Mesenchymal stem cell (in vitro differentiated cells and primary cell): ENCODE measurements around the gene DUOX2.

Experiments
- DNase-seq: peaks from one replicate; pipeline ENCODE4 v3.0.0-alpha.2; 2013
- H2AFZ ChIP-seq: one replicate; pipeline ENCODE4 v1.6.1; 2013; ENCODE audit warnings: low read depth, mild to moderate bottlenecking, control low read depth, inconsistent platforms, low read length, moderate library complexity
- H2AK5ac ChIP-seq: 2 replicates; pipeline ENCODE4 v1.6.1; 2013; ENCODE audit warnings: low read length, moderate library complexity, mild to moderate bottlenecking, inconsistent platforms; ENCODE audit not compliant: severe bottlenecking
- H2BK120ac ChIP-seq: one replicate; pipeline ENCODE4 v1.6.1; 2013; ENCODE audit warnings: low read depth, mild to moderate bottlenecking, inconsistent platforms, low read length, moderate library complexity
- H2BK12ac ChIP-seq, 2 experiments: one replicate each; pipeline ENCODE4 v1.6.1; 2013; ENCODE audit warnings: inconsistent platforms in 2 of 2, low read length in 2 of 2, mild to moderate bottlenecking in 2 of 2, moderate library complexity in 2 of 2, control low read depth in 1 of 2
- H2BK15ac ChIP-seq: one replicate; pipeline ENCODE4 v1.6.1; 2013; ENCODE audit warnings: mild to moderate bottlenecking, low read depth, inconsistent platforms; ENCODE audit not compliant: poor library complexity, severe bottlenecking
- H2BK5ac ChIP-seq: 2 replicates; pipeline ENCODE4 v1.6.1; 2013; ENCODE audit warnings: low read depth, mild to moderate bottlenecking, low read length, control low read depth, inconsistent platforms; ENCODE audit not compliant: poor library complexity, severe bottlenecking
- H3K14ac ChIP-seq, 2 experiments: one replicate each; pipeline ENCODE4 v1.6.1; 2013; ENCODE audit warnings: inconsistent platforms in 2 of 2, low read length in 2 of 2, control low read depth in 1 of 2, mild to moderate bottlenecking in 1 of 2, moderate library complexity in 1 of 2
- H3K18ac ChIP-seq, 2 experiments: one replicate each; pipeline ENCODE4 v1.6.1; 2013; ENCODE audit warnings: inconsistent platforms in 2 of 2, low read length in 2 of 2, control low read depth in 1 of 2, low read depth in 1 of 2, mild to moderate bottlenecking in 1 of 2
- H3K23ac ChIP-seq, 2 experiments: one replicate each; pipeline ENCODE4 v1.6.1; 2013; ENCODE audit warnings: inconsistent platforms in 2 of 2, low read length in 2 of 2, mild to moderate bottlenecking in 2 of 2, moderate library complexity in 2 of 2, control low read depth in 1 of 2
- H3K27ac ChIP-seq: 2 replicates; pipeline ENCODE4 v1.5.1; 2013; ENCODE audit warnings: mild to moderate bottlenecking, moderate library complexity, low read length, control low read depth, inconsistent platforms; ENCODE audit not compliant: poor library complexity, severe bottlenecking
- H3K27me3 ChIP-seq, 2 experiments: 2 replicates each; pipeline versions ENCODE4 v1.6.1 to v1.7.0; 2013; ENCODE audit warnings: low read length in 2 of 2, mild to moderate bottlenecking in 2 of 2, moderate library complexity in 2 of 2, control low read depth in 1 of 2, inconsistent platforms in 1 of 2; ENCODE audit not compliant: control insufficient read depth in 1 of 2, insufficient read depth in 1 of 2
- H3K36me3 ChIP-seq, 2 experiments: 2 replicates each; pipeline versions ENCODE4 v1.6.1 to v1.7.0; 2013; ENCODE audit warnings: low read length in 2 of 2, control low read depth in 1 of 2, inconsistent platforms in 1 of 2, low read depth in 1 of 2, mild to moderate bottlenecking in 1 of 2; ENCODE audit not compliant: insufficient read depth in 2 of 2, control insufficient read depth in 1 of 2
- H3K4ac ChIP-seq, 2 experiments: one replicate each; pipeline ENCODE4 v1.6.1; 2013; ENCODE audit warnings: inconsistent platforms in 2 of 2, low read length in 2 of 2, mild to moderate bottlenecking in 2 of 2, moderate library complexity in 2 of 2, control low read depth in 1 of 2, low read depth in 1 of 2
- H3K4me1 ChIP-seq: 2 replicates; pipeline ENCODE4 v1.6.1; 2013; ENCODE audit warnings: low read depth, low read length, control low read depth; ENCODE audit not compliant: control insufficient read depth, insufficient read depth
- H3K4me2 ChIP-seq: 2 replicates; pipeline ENCODE4 v1.6.1; 2013; ENCODE audit warnings: low read length, mild to moderate bottlenecking, inconsistent platforms; ENCODE audit not compliant: poor library complexity, severe bottlenecking
- H3K4me3 ChIP-seq, 2 experiments: 2 replicates each; pipeline versions ENCODE4 v1.5.1 to v1.7.0; 2013; ENCODE audit warnings: low read length in 2 of 2, mild to moderate bottlenecking in 2 of 2, control low read depth in 1 of 2, low read depth in 1 of 2; ENCODE audit not compliant: insufficient read depth in 1 of 2
- H3K79me1 ChIP-seq: replicated peaks from 2 replicates; pipeline ENCODE4 v1.6.1; 2013; ENCODE audit warnings: mild to moderate bottlenecking, control low read depth, low read length, inconsistent platforms; ENCODE audit not compliant: poor library complexity, severe bottlenecking
- H3K9ac ChIP-seq: 2 replicates; pipeline ENCODE4 v1.7.0; 2013; ENCODE audit warnings: mild to moderate bottlenecking, low read length, moderate library complexity
- H3K9me3 ChIP-seq: 2 replicates; pipeline ENCODE4 v1.7.0; 2013; ENCODE audit warnings: mild to moderate bottlenecking, low read length; ENCODE audit not compliant: control insufficient read depth
- H4K8ac ChIP-seq: one replicate; pipeline ENCODE4 v1.6.1; 2013; ENCODE audit warnings: inconsistent platforms, mild to moderate bottlenecking, low read length, moderate library complexity
- H4K91ac ChIP-seq: one replicate; pipeline ENCODE4 v1.6.1; 2013; ENCODE audit warnings: mild to moderate bottlenecking, low read length, inconsistent platforms
- WGBS: methylation state at CpG from one replicate; pipeline ENCODE4 v1.1.7; 2013; ENCODE audit warnings: mixed read lengths; 5-methylcytosine and 5-hydroxymethylcytosine counted together

Gene DUOX2

GRCh38 chr15:45126535-45127158 is 12.7 kb upstream of the DUOX2 start:
- Histone ChIP-seq H4K91ac (no peak overlapping the region), H3K4me3 (no peak overlapping the region), H3K27me3 (peaks cover 58 to 76% of the 10 kb centered on the region in 2 experiments), H3K23ac (no peak overlapping the region), H3K4ac (no peak overlapping the region), H3K79me1 (no peaks in the 10 kb centered on the region), H3K14ac (no peak overlapping the region), H3K4me2 (no peak overlapping the region), H3K9ac (no peak overlapping the region), H2AK5ac (no peak overlapping the region), H2BK5ac (no peak overlapping the region), H3K9me3 (no peaks in the 10 kb centered on the region), H2AFZ (no peak overlapping the region), H2BK12ac (no peak overlapping the region), H3K18ac (no peak overlapping the region), H3K36me3 (no peaks in the 10 kb centered on the region), H2BK15ac (no peak overlapping the region), H3K4me1 (peaks cover 16% of the 10 kb centered on the region), H4K8ac (no peak overlapping the region), H3K27ac (no peak overlapping the region), H2BK120ac (no peak overlapping the region)
- DNase-seq: peak; percentile 20
- WGBS: no CpG with 5 or more reads among the region's 2 CpGs

- H3K36me3 ChIP-seq: no peaks in the 10 kb centered on the region
- H3K9ac ChIP-seq: no peak overlapping the region
- H3K23ac ChIP-seq: no peak overlapping the region
- H3K4ac ChIP-seq: no peak overlapping the region
- H2BK120ac ChIP-seq: no peak overlapping the region
- no peak for DNase-seq
- H3K18ac ChIP-seq: no peak overlapping the region
- no peak overlapping the region for H2BK15ac ChIP-seq
- H3K27me3 ChIP-seq: peaks cover 37 to 58% of the 10 kb centered on the region in 2 experiments
- H2AFZ ChIP-seq: no peak overlapping the region
- no peak overlapping the region for H2BK12ac ChIP-seq
- H3K27ac ChIP-seq: no peak overlapping the region
- no peak overlapping the region for H2BK5ac ChIP-seq
- no peak overlapping the region for H4K91ac ChIP-seq
- no peaks in the 10 kb centered on the region for H3K9me3 ChIP-seq
- no peaks in the 10 kb centered on the region for H3K79me1 ChIP-seq
- no peak overlapping the region for H3K4me2 ChIP-seq
- no peak overlapping the region for H3K14ac ChIP-seq
- H3K4me3 ChIP-seq: no peak overlapping the region
- peaks cover 3% of the 10 kb centered on the region for H3K4me1 ChIP-seq
- no peak overlapping the region for H4K8ac ChIP-seq
- H2AK5ac ChIP-seq: no peak overlapping the region
Measured at GRCh38 chr15:45123397-45123796, 9.4 kb upstream of the DUOX2 start.

- H3K14ac ChIP-seq: no peak overlapping the region
- no peak overlapping the region for H3K9ac ChIP-seq
- H2BK5ac ChIP-seq: no peak overlapping the region
- no peak overlapping the region for H2BK12ac ChIP-seq
- H2AK5ac ChIP-seq: no peak overlapping the region
- H2BK15ac ChIP-seq: no peak overlapping the region
- no peak overlapping the region for H3K4ac ChIP-seq
- H3K23ac ChIP-seq: no peak overlapping the region
- H3K79me1 ChIP-seq: no peaks in the 10 kb centered on the region
- no peak overlapping the region for H4K8ac ChIP-seq
- WGBS: 91% methylated on average over 7 of the region's 7 CpGs
- no peak overlapping the region for H2BK120ac ChIP-seq
- no peak overlapping the region for H3K4me2 ChIP-seq
- no peak overlapping the region for H3K18ac ChIP-seq
- no peak overlapping the region for H4K91ac ChIP-seq
- H3K4me3 ChIP-seq: no peak overlapping the region
- H3K27me3 ChIP-seq: peaks cover 31 to 54% of the 10 kb centered on the region in 2 experiments
- no peak overlapping the region for H3K27ac ChIP-seq
- peaks cover 5% of the 10 kb centered on the region for H3K4me1 ChIP-seq
- no peak for DNase-seq
- no peak overlapping the region for H2AFZ ChIP-seq
- H3K36me3 ChIP-seq: no peaks in the 10 kb centered on the region
- H3K9me3 ChIP-seq: no peaks in the 10 kb centered on the region
Measured at GRCh38 chr15:45122719-45123118, 8.7 kb upstream of the DUOX2 start.

- no peak overlapping the region for H2AK5ac ChIP-seq
- no peak overlapping the region for H3K4me2 ChIP-seq
- peak; percentile 51 for DNase-seq
- no peak overlapping the region for H4K8ac ChIP-seq
- no peaks in the 10 kb centered on the region for H3K36me3 ChIP-seq
- no peak overlapping the region for H3K4ac ChIP-seq
- H3K18ac ChIP-seq: no peak overlapping the region
- H2BK15ac ChIP-seq: no peak overlapping the region
- peak overlapping the region; percentile 72 for H3K9ac ChIP-seq
- H3K27me3 ChIP-seq: peaks cover 36 to 58% of the 10 kb centered on the region in 2 experiments
- 65% methylated on average over 6 of the region's 9 CpGs for WGBS
- no peak overlapping the region for H2BK120ac ChIP-seq
- H3K4me3 ChIP-seq: peak overlapping the region in 1 of 2 experiments; percentile 52
- H3K4me1 ChIP-seq: peaks cover 10% of the 10 kb centered on the region
- H3K27ac ChIP-seq: no peak overlapping the region
- H2BK12ac ChIP-seq: no peak overlapping the region
- H2AFZ ChIP-seq: no peak overlapping the region
- H3K79me1 ChIP-seq: no peaks in the 10 kb centered on the region
- H3K14ac ChIP-seq: no peak overlapping the region
- H3K9me3 ChIP-seq: no peaks in the 10 kb centered on the region
- H4K91ac ChIP-seq: no peak overlapping the region
- H2BK5ac ChIP-seq: no peak overlapping the region
- no peak overlapping the region for H3K23ac ChIP-seq
Measured at GRCh38 chr15:45121706-45122417, 7.9 kb upstream of the DUOX2 start.
